Activated CD4-positive, alpha-beta T cell treated with anti-CD3 and anti-CD28 coated beads for 48 hours (primary cell): Measurements from ENCODE around the gene TNFAIP1.
A peak's percentile ranks its signal among the peaks of the same experiment; 100 is the strongest.
"Not testable (repeated sequence)": the region's sequence is repeated elsewhere in the genome, so short reads cannot be mapped to it uniquely, and the experiment has no call there.

Experiments
- DNase-seq: peaks from one replicate; pipeline ENCODE4 v3.0.0-alpha.2; 2020

The TNFAIP1 gene

DNA sequence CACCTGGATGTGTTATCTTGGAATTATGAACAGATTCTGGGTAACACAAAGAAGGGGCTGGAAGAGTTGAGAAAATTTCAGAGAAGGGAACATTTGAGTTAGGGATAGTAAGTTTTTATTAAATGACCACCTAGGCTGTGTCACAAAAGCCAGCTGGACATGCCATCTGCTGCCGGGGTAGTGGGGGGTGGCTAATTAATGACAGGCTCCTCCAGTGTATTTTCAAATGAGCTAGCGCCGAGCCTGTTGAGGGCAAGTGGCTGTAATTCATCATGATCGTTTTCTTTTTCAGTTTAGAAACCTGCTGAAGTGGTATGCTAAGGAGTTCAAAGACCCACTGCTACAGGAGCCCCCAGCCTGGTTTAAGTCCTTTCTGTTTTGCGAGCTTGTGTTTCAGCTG, 10.3 kb upstream of the TNFAIP1 start:
- DNase-seq = no peak

DNA sequence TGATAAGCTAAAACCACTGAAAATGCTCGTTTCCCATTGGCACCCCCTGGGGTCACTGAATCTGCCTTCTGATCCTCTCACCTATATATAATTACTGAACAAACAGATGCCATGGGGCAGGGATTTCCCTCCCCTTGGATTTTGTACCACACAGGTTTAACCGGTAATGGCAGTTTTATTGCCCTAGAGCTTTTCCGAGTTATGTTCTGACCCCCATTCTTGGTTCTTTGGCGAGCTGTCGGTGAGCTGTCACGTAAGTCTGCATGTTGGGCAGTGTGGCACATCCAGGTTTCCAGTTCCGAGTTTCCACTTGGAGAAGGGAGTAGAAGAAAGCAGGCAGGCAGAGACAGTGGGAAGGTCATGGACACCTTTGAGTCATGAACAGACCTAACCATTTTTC, 9.4 kb upstream of the TNFAIP1 start:
- no peak for DNase-seq

DNA sequence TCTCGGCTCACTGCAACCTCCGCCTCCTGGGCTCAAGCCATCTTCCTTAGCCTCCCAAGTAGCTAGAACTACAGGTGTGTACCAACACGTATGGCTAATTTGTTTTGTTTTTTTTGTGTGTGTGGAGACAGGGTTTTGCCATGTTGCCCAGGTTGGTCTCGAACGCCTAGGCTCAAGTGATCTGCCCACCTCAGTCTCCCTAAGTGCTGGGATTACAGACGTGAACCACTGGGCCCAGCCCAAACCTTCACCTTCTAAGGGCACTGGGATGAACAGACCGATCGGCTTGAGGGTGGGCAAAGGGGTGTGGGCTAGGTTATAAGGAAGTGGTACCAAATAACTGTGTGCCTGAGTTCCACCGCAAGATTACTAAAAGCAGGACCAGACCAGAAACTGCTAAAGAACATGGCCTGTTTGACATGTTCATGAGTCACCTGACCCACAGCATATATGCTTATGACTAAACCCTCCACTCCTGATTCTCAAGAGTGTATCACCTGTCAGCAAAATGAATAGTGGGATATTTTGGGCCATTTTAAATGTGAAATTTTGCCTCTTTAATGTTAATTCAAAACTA, 8.4 kb upstream of the TNFAIP1 start:
- peak; percentile 35 for DNase-seq

DNA sequence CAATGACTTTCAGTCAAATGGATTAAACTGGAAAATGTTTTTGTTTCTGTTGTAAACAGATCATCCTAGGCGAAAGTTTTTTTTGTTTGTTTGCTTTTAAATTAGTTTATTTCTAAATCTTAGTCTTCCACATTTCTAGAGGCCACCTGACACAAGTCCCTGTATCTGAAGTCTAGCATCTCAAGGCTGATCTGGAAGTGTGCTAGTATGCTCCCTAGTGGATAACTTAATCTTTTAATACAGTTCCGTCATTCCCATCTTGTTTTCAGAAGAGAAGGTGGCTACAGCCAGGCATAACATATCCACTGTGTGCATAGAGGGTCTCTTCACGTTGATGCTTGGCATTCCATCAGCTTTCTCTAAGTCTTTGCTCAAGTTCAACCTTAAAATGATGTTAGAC, 7.9 kb upstream of the TNFAIP1 start:
- DNase-seq = no peak

DNA sequence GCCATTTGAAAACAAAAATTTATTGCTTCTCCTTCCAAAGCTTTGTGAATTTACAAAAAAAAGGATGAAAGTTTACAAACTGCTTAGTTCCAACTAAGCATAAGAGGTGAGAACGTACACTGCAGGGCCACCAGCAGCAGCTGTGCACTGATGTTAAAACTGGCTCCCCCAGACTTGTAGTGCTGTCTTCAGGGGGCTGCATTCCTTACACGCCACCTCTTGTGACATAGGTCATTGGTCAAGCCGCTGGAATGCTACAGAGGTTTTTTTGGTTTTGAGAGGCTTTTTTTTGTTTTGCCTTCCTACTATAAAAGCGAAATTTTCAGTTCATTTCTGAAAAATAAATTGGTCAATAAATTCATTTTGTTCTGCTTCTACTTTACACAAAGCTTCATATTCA, 7.2 kb upstream of the TNFAIP1 start:
- no peak for DNase-seq

DNA sequence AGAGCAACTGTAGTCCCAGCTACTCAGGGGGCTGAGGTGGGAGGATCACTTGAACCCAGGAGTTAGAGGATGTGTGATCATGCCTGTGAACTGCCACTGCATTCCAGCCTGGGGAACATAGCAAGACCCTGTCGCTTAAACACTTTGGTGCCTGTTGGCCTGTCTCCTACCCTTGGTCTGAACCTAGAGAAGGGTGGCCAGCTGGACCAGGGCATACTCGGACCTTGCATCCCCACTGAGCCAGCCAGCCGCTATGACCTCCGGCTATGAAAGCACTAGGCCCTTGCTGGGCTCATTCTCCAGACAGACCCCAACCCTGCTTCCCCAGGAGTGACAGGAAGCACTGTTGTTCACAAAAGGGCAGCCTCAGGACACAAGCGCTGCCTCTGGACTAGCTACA, 4.9 kb upstream of the TNFAIP1 start:
- no peak for DNase-seq

DNA sequence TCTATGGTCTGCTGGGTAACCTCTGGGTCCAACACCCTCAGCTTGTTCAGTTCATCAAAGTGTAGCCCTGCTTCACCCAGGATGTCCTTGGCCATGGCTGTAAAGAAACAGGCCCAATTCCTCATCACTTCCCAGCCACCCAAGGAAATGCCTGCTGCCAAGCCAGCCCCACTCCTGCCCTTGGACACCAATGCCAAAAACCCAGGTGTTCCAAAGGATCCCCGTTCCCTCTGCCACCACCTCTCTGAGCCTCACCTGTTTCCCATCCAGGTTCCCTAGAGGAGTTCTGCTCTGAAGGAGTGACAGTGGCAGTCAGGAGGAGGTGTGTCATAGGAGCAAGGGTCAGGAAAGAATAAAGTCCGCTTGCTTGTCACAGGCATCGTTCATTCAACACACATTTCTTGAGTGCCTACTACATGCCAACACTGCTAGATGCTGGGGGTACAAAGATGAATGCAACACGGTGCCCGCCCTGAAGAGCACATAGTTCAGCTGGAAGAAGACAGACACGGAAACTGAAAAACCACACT, 3.6 kb upstream of the TNFAIP1 start:
- no peak for DNase-seq

DNA sequence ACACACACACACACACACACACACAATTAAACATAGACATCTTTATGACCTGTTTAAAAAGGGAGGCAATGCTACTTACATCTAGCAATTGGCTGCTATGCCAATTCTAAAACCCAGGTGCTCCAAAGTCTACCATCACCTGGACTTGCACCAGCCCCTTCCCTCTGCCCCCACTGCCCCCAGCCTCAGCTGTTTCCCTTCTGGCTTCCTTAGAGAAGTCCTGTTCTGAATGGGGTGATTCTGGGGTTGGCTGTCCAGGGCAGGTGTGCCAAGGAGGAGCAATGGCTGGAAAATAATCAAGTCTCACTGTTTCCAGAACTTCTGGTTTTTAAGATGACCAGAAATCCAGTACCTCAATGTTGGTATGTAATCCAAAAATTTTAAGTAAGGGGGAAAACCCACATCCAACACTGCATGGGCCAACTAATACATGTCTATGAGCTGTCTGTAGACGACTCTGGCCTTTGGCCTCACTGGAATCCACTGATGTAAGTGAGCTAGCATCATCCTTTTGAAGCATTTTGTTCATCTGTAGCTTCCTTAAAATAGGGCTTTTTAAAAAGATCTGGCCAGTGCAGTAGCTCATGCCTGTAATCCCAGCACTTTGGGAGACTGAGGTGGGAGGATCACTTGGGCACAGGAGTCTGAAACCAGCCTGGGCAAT, 2.3 kb upstream of the TNFAIP1 start:
- no peak for DNase-seq

DNA sequence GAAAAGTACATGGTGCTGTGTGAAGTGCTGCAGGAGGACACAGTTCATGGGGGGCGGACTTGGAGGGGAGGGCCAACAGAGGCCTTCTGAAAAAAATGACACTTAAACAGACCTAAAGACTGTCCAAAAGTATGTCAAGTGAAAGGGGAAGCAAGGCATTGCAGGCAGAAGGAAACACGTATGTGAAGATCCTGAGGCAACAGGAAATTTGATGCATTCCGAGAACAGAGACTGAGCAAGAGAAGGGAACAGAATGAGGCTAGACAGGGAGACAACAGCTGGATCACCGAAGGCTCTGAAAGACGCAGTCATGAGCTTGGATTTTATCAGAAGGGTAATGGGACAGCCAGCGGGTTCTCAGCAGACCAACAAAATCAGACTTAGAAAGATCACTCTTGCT, 1.4 kb upstream of the TNFAIP1 start:
- DNase-seq = no peak

DNA sequence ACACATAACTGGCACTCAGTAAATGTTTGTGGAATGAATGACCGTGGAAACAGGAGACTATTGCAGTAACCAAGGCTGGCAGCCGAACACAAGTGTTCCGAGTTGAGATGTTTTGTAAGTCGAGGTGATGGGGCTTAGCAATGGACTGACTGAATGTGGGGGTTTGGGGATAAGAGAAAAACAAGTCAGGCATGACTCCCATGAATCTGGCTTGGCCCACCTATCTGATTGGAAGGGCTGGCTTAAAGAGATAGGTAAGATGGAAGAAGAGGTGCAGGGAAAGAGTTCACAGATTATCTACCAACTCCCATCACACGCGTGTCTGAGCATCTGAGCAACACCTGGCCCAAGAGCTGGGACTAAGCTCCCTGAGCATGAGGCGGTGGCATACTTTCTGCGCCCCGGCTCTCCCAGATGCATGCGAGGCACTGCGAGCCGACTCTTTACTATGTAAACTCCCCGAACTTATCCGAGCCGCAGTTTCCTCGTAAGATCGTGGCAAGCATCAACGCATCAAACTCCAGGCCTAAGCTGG, 828 bp upstream of the TNFAIP1 start:
- no peak for DNase-seq

DNA sequence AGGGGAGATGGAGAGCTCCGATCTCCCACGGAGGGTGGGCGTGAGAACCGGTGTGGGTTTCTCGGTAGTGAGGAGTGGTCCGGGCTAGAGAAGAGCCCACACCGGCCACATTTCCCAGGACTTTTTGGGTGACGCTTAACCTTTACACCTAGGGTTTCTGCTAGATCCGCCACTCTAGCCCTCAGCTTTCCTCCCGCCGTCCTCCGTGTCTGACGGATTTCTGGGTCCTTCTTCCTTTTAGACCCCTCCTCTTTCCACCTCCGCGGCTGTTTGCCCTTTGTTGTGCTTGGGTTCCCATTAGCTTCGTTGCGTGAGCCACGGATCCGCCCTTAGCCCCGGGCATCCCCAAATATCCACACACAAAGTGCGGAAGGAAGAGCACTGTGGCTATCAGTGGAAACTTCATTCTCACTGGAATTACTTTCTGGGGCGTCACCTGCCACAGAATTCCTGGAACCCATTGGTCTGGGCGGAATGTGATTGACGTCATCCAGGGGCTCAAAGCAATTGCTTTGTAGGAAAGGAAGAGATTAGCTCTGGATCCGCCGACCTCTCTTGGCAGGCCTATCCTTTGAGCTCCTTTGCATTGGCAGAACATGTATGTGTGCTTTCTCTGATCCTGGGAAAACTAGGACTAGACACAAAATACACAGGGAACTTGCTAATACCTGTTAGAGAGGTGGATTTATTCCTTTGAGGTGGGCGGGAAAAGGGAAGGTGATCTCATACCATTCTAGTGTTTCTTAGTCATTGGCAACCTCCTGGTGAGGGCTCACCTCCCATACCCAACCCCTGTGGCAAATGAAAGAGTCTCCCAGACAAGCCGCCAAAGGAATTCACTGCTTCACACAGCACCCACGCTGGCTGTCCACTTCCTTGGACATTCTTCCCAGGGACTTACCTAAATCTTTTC, 654 bp downstream of the TNFAIP1 start:
- peak; percentile 44 for DNase-seq

DNA sequence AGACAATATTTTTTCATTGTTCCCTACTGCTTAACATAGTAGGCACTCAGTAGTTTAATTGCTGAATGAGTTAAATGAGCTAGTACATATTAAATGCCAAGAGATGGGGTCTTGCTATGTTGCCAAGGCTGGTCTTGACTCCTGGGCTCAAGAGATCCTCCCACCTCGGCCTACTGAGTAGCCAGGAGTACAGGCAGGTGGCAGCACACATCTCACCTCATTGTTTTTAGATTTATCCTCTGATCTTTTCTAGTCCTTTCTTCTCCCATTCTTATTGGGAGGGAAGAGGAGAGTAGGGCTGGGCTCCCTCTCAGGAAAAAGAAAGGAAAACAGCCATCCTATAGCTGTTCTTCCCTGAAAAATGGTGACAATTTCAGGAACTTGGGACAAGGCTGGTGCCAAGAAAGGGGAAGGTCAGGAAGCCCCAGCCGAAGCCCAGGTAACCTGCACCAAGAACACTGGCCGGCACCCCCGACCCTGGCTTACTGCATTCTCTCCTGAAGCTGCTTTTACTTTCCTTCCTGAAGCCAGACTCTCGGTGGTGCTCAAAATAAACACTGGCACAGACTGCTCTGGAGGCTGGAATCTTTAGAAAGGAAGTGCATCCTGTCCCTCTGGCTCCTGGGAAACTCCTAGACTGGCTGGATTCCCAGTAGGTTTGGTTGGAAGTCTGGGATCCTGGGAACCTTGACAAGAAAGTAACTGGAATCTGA, 2.7 kb downstream of the TNFAIP1 start:
- no peak for DNase-seq

DNA sequence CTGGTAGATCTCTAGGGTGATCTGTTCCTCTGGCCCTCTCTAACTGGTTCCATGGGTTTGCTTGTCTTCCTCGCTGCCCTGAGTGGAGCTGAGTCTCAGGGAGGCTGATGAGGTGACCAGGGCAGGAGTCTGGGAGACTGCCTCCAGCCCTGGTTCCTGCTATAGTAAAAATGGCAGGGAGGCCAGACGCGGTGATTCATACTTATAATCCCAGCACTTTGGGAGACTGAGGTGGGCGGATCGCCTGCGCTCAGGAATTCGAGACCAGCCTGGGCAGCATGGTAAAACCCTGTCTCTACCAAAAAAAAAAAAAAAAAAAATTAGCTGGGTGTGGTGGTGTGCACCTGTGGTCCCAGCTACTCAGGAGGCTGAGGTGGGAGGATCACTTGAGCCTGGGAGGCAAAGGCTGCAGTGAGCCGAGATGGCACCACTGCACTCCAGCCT, 3.2 kb downstream of the TNFAIP1 start:
- not testable (repeated sequence) for DNase-seq

DNA sequence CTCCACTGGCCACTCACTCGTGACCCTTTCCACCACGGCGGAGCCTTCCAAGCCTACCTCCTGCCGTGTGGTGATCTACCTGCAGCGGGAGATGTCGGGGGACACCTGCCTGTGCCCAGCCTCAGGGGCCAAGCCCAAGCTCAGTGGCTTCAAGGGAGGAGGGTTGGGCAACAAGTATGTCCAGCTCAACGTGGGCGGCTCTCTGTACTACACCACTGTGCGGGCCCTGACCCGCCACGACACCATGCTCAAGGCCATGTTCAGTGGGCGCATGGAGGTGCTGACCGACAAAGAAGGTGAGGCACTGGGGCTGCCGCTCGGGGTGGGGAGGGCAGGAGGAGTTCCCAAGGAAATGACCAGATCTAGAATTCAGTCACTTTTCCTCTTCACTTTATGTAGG, 3.9 kb downstream of the TNFAIP1 start:
- DNase-seq = no peak

DNA sequence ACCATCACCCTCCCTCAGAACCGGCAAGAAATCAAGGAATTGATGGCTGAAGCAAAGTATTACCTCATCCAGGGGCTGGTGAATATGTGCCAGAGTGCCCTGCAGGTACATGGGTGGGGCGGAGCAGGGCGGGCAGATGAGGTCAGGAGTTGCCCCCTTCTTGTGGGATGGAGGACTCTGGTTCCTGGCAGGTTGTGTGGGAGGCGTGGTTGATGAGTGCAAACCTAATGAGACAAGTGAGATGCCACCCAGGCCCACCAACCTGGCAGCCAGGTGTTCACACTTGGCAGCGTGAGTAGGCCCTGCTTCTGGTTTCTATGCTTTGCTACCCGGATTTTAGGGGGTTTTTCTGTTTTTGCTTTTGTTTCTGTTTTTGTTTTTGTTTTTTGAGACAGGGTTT, 4.8 kb downstream of the TNFAIP1 start:
- DNase-seq = no peak

DNA sequence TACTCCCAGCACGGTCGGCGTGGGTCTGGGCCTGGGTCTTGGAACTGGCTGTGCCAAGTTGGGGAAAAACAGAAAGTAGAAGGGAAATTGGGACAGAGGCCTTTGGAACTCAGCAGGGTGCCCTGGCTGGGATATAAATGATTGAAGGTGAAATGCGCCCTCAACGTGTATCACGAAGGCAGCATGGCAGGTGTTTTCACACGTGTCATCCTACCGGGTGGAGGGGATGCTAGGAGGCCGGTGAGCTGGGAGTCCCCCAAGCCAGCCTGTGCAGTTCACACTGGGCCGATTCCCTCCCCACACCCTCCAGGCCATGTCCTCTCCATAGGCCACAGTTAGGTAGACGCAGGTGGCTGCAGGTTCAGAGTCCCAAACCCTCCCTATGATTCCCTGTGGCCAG, 6.0 kb downstream of the TNFAIP1 start:
- DNase-seq = no peak

DNA sequence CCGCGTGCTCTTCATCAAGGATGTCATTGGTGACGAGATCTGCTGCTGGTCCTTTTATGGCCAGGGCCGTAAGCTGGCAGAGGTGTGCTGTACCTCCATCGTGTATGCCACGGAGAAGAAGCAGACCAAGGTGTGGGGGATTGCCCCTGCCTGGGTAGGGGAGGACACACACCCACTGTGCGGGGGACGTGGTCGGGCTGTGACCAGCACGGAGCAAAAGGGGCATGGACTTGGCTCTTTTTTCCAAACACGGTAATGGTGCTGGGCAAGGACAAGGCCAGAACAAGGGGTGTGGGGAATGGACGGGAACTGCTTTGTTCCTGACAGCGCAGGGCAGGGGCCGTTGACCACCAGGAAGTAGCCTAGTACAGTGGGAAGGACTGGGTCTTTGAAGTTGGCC, 6.8 kb downstream of the TNFAIP1 start:
- DNase-seq = no peak

DNA sequence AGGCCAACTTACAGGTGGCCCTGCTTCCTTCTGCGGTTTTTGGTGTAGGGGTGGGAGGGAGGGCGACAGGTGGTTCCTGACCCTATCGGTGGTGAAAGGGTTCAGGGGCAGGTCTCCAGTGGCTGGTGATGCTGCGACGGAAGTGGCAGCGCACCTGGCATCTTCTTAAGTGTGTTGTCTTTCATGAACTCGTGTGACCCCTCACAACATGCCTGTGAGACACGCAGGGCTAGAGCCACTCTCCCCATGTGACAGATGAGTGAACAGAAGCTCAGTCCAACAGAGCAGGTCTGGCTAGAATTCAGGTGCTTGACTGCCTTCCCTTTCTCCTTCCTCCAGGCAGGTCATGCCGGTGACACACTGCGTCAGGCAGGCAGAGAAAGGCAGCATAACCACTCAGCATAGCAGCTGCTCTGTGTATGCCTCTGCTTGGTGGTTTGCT, 8.0 kb downstream of the TNFAIP1 start:
- no peak for DNase-seq

DNA sequence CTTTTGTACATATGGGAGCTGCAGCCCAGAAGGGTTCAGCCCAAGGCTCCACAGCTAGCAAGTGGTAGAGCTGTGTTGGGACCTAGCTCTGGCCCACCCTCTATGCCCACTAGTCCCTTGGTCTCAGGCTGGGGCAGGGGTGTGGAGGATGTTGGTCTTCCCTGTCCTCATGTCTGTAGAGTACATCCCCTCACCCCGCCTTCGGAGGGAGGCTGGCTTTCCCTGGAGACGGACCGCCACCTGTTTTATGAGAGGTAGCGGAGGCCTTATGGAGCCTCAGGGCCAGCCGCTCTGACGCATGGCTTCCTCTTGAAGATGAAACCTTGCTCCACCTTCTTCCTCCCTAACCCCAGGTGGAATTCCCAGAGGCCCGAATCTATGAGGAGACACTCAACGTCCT, 8.4 kb downstream of the TNFAIP1 start:
- no peak for DNase-seq

DNA sequence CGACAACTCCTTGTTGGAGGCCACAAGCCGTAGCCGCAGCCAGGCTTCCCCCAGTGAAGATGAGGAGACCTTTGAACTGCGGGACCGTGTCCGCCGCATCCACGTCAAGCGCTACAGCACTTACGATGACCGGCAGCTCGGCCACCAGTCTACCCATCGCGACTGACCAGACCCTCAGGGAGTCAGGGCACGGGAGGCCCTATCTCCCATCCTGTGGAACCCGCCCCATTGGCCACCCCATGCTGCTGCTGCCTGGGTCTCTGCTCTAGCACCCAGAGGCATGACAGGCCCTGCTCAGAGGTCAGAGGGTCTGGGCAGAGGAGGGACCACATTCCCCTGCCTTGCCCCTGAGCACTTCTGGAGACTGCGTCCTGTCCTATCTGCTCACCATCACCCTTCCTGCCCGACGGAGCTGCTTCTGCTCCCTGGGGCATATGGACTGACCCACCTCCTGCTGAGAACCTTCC, 8.9 kb downstream of the TNFAIP1 start:
- DNase-seq = no peak

DNA sequence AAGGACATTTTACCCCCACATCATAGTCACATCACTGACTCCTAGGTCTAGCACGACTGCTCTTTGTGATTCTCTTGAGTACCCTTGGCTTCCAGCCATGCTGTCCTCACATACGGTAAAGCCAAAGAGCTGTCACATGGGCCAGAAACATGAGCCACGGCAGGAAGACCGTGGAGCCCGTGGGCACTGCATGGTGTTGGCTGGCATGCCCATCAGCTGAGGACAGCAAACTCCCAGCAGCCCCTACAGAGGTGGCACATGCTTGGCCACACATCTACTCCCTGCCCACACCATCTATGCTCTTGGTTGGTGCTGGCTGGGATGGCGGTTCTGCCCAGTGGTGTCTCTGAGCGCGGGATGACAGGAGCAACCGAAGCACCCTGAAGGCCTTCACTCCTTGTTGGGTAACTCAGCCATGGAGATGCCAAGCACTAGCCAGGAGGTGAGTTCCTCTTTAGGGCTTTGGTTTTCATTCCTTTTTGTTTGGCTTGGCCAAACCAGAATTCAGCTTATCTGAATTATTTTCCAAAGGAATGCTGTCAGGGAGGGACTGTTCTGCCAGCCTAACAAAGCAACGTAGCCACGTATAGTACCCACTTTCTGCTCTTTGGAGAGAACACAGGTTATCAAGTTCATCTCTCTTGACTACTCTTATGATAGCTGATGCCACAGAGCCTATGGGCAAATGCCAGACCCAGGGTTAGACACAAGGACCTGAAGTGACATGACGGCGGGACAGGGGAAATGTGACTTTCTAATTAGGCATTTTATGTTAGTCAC, 10.0 kb downstream of the TNFAIP1 start:
- no peak for DNase-seq

DNA sequence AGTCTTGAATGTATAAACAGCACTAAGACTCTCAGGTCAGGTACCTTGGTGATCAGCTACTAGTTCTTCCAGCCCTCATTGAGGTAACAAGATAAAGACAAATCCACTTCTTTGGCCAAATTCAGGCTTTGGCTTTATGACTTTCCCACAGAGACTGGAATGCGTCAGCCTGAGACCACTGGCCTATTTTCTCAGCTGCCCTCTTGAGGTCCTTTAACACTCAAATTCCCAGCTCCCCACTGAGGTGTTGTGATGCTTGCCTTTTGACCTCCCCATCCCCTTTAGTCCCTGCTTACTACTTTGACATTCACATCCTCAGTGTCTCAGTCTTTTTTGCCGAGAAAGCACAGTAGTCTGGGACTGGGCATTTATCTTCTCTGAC, 10.6 kb downstream of the TNFAIP1 start:
- DNase-seq = no peak
